K562 (cell line): ENCODE results near the gene TCIRG1. TPM values are rescaled to one million over a fixed set of nuclear protein-coding genes. Genes with fewer than 3 reads are reported as not detected.

ENCODE experiments used
- ARID3B ChIP-seq: fragments of 250-450 bp; sonication (Bioruptor Pico); IDR thresholded peaks from 2 replicates; pipeline ENCODE4 v1.4.0; 2020; ENCODE audit warnings: borderline replicate concordance
- ATF6 ChIP-seq: sonication (generic); formaldehyde crosslinking; IDR thresholded peaks from 2 replicates; pipeline ENCODE4 v1.4.0; 2020; ENCODE audit warnings: mild to moderate bottlenecking, missing genetic modification reagents
- CEBPB ChIP-seq: fragments of 450-650 bp; IDR thresholded peaks from 2 replicates; pipeline ENCODE4 v1.6.1; 2016; ENCODE audit warnings: missing genetic modification characterization, missing compliant biosample characterization
- DDX20 ChIP-seq: fragments of 450-650 bp; IDR thresholded peaks from 2 replicates; pipeline ENCODE4 v1.6.1; 2016; ENCODE audit warnings: missing genetic modification characterization, low read depth, mild to moderate bottlenecking, missing compliant biosample characterization, moderate library complexity
- EGR1 ChIP-seq: fragments of 450-650 bp; conservative IDR thresholded peaks from 2 replicates; pipeline ENCODE4 v1.6.1; 2017; ENCODE audit warnings: mild to moderate bottlenecking
- ESRRA ChIP-seq: fragments of 450-650 bp; IDR thresholded peaks from 2 replicates; pipeline ENCODE4 v1.6.1; 2014; ENCODE audit warnings: low read depth, mild to moderate bottlenecking, moderate library complexity, borderline replicate concordance
- FOSL1 ChIP-seq: fragments of 200-800 bp; sonication (Bioruptor generic); conservative IDR thresholded peaks from 2 replicates; pipeline ENCODE4 v1.6.1; 2016; ENCODE audit warnings: missing genetic modification characterization, missing compliant biosample characterization
- IRF9 ChIP-seq: fragments of 450-650 bp; IDR thresholded peaks from 2 replicates; pipeline ENCODE4 v1.6.1; 2016; ENCODE audit warnings: missing biosample characterization, missing genetic modification characterization
- KHSRP ChIP-seq: fragments of 450-650 bp; IDR thresholded peaks from 2 replicates; pipeline ENCODE4 v1.6.1; 2017
- PML ChIP-seq: IDR thresholded peaks from 2 replicates; pipeline ENCODE4 v1.6.1; 2012; ENCODE audit warnings: low read length, inconsistent platforms
- PTBP1 ChIP-seq: fragments of 200-400 bp; formaldehyde crosslinking; IDR thresholded peaks from 2 replicates; pipeline ENCODE4 v1.6.1; 2017; ENCODE audit warnings: low read depth, low read length
- RAD21 ChIP-seq, 2 experiments: fragments of 250-450 bp in 1 of 2; fragments of 450-650 bp in 1 of 2; sonication (Bioruptor Pico) in 1 of 2; formaldehyde crosslinking in 1 of 2; IDR thresholded peaks in 1 of 2; conservative IDR thresholded peaks in 1 of 2; 2 replicates each; pipeline versions ENCODE4 v1.4.0 to v1.8.0; 2020 to 2022; ENCODE audit warnings: mild to moderate bottlenecking in 2 of 2, moderate library complexity in 1 of 2
- RBFOX2 ChIP-seq: fragments of 200-400 bp; formaldehyde crosslinking; IDR thresholded peaks from 2 replicates; pipeline ENCODE4 v1.6.1; 2017; ENCODE audit warnings: low read depth, mild to moderate bottlenecking, low read length, moderate library complexity
- RBM34 ChIP-seq: fragments of 200-400 bp; formaldehyde crosslinking; IDR thresholded peaks from 2 replicates; pipeline ENCODE4 v1.6.1; 2018; ENCODE audit warnings: low read length, borderline replicate concordance; ENCODE audit not compliant: insufficient read depth
- RCOR1 ChIP-seq, 2 experiments: IDR thresholded peaks; 2 replicates each; pipeline ENCODE4 v1.6.1; 2012; ENCODE audit warnings: low read depth in 2 of 2, low read length in 2 of 2, borderline replicate concordance in 1 of 2, improper control_type of control experiment in 1 of 2
- SNRNP70 ChIP-seq: fragments of 200-400 bp; formaldehyde crosslinking; optimal IDR thresholded peaks from 2 replicates; pipeline ENCODE3; 2017; ENCODE audit warnings: low read depth, low read length
- SRSF9 ChIP-seq: fragments of 200-400 bp; formaldehyde crosslinking; IDR thresholded peaks from 2 replicates; pipeline ENCODE4 v1.6.1; 2017; ENCODE audit warnings: low read depth, low read length, borderline replicate concordance
- TRIM24 ChIP-seq, 2 experiments: fragments of 450-650 bp; IDR thresholded peaks; 2 replicates each; pipeline ENCODE4 v1.6.1; 2016
- ZNF140 ChIP-seq: fragments of 250-450 bp; sonication (Bioruptor Pico); IDR thresholded peaks from 2 replicates; pipeline ENCODE4 v1.8.0; 2021; ENCODE audit warnings: moderate library complexity, mild to moderate bottlenecking, inconsistent platforms
- ZNF146 ChIP-seq: IDR thresholded peaks from one replicate; pipeline ENCODE4 v1.6.1; 2018; ENCODE audit warnings: missing compliant biosample characterization; ENCODE audit not compliant: unreplicated experiment
- ZNF175 ChIP-seq: fragments of 200-800 bp; sonication (Bioruptor generic); IDR thresholded peaks from 2 replicates; pipeline ENCODE4 v1.6.1; 2016; ENCODE audit warnings: low read depth, mild to moderate bottlenecking, missing genetic modification characterization, missing compliant biosample characterization
- ZNF212 ChIP-seq: fragments of 450-650 bp; formaldehyde crosslinking; IDR thresholded peaks from 2 replicates; pipeline ENCODE4 v1.4.0; 2020; ENCODE audit warnings: mild to moderate bottlenecking
- ZNF253 ChIP-seq: fragments of 250-450 bp; sonication (Bioruptor Pico); conservative IDR thresholded peaks from 2 replicates; pipeline ENCODE4 v1.6.1; 2021; ENCODE audit warnings: mild to moderate bottlenecking
- ZNF263 ChIP-seq: sonication (generic); formaldehyde crosslinking; IDR thresholded peaks from 2 replicates; pipeline ENCODE4 v1.8.0; 2022; ENCODE audit warnings: mild to moderate bottlenecking, missing genetic modification reagents, borderline replicate concordance
- ZNF778 ChIP-seq: fragments of 450-650 bp; formaldehyde crosslinking; IDR thresholded peaks from 2 replicates; pipeline ENCODE4 v1.4.0; 2020; ENCODE audit warnings: mild to moderate bottlenecking, moderate library complexity
- polyA plus RNA-seq, 8 experiments: library from polyadenylated mRNA; depleted of rRNA in 4 of 8; stranded (reverse) in 5 of 8; unstranded in 3 of 8; fragments of >200 nt; fragmentation: Nextera tagmentation in 2 of 8; fragmentation: Illumina TruSeq in 1 of 8; extraction: Ambion mirVana in 2 of 8; extraction: Trizol in 1 of 8; gene quantifications; 2 replicates each; pipeline versions ENCODE4 v1.2.1 to v1.2.3, GENCODE V29; 2011 to 2014; ENCODE audit warnings: inconsistent platforms in 1 of 8, missing spikeins in 1 of 8
- total RNA-seq, 7 experiments: library from RNA; depleted of rRNA in 6 of 7; stranded (reverse); fragments of >200 nt in 6 of 7; fragmentation: Illumina TruSeq in 2 of 7; extraction: Trizol in 2 of 7; gene quantifications; 2 replicates each; pipeline versions ENCODE4 v1.2.1 to v1.2.3, GENCODE V29; 2011 to 2021; ENCODE audit warnings: low replicate concordance in 1 of 7

The TCIRG1 gene
- total and polyA plus RNA-seq, 9 of the 15 experiments (the other 6 are each of a cell fraction or from before 2014, with no cell fraction given), result 0.49 to 143 (median 24.4) TPM

DNA sequence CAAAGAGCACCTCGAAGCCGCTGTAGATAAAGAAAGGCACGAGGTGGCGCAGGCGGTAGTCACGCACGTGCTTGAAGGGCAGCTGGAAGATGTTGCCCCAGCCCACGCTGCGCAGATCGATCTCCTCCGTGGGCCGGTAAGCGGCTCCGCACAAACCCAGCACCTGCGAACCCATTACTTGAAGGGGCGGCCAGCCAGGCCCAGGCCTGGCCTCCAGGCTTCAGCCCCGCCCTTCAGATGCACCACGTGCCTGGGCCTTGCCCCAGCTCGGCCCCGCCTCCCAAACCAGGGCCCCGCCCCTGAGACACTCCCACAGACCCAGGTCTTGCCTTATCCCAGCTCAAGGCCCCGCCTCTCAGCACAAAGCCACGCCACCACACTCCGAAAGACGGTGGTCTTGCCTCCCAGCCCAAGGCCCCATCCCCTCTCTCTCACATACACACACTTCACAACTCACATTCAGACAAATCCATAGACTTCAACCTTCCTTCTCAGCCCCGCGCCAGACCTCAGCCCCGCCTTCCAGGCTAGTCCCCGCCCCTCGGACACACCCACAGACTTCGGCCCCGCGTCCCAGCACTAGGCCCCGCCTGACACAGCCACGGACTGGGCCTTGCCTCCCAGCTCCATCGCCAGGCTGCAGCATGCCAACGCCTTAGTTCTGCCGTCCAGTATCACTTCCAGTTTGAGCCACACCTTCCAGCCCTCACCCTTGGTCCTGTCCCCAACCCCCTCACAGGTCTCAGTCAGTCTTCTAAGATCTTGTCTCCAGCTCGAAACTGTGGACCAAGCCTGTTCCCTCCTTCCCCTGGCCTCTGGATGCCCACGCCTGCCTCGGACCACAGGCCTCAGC, 42.0 kb upstream of the TCIRG1 start (continued):
- TF ChIP-seq PTBP1 (no peak), FOSL1 (tag) (no peak), SNRNP70 (no peak), ZNF146 (no peak), ZNF212 (CRISPR knock-in tag) (no peak), RBM34 (no peak), DDX20 (tag) (no peak), ZNF263 (CRISPR knock-in tag) (0 out of 2 replicates have a peak, but pooled peaks have one; percentile 28), ZNF253 (no peak), ZNF778 (no peak), ZNF140 (CRISPR knock-in tag) (no peak), ATF6 (CRISPR knock-in tag) (0 out of 2 replicates have a peak, but pooled peaks have one; percentile 58), KHSRP (no peak), ESRRA (no peak), RBFOX2 (peak; percentile 34; the same call in 1 of the 2 replicates), TRIM24 (IDR thresholded peaks at IDR 0.05) (no peak), CEBPB (tag) (no peak), IRF9 (tag) (no peak), ARID3B (CRISPR knock-in tag) (no peak), RAD21 (CRISPR knock-in tag; conservative IDR thresholded peaks at IDR 0.05 in 1 of 2, IDR thresholded peaks at IDR 0.05 in 1 of 2) (peak in 1 of 2 experiments; percentile 18; a peak in 1 of 4 replicates), ZNF175 (CRISPR knock-in tag) (no peak), SRSF9 (no peak), RCOR1 (IDR thresholded peaks at IDR 0.05; ENCODE audit: borderline replicate concordance in 1 of 2, low read depth in 2 of 2, low read length in 2 of 2) (no peak), EGR1 (no peak), PML (no peak)
